Panc1 (cell line): Measurements from ENCODE around the gene CTSD.

Source experiments
- CTCF ChIP-seq: fragments of 450-650 bp; IDR thresholded peaks from 2 replicates; pipeline ENCODE4 v1.5.1; 2017; ENCODE audit warnings: mild to moderate bottlenecking
- POLR2AphosphoS5 ChIP-seq: IDR thresholded peaks from 2 replicates; pipeline ENCODE4 v1.6.1; 2012; ENCODE audit warnings: mild to moderate bottlenecking, low read depth, low read length, moderate library complexity
- TF ChIP-seq, protein P1 (sequence below), 2 experiments: IDR thresholded peaks; 2 replicates each; pipeline ENCODE4 v1.6.1; 2011 to 2012; ENCODE audit warnings: low read depth in 2 of 2, control low read depth in 1 of 2, low read length in 1 of 2, mild to moderate bottlenecking in 1 of 2, moderate library complexity in 1 of 2; ENCODE audit not compliant: insufficient read depth in 1 of 2

DNA sequence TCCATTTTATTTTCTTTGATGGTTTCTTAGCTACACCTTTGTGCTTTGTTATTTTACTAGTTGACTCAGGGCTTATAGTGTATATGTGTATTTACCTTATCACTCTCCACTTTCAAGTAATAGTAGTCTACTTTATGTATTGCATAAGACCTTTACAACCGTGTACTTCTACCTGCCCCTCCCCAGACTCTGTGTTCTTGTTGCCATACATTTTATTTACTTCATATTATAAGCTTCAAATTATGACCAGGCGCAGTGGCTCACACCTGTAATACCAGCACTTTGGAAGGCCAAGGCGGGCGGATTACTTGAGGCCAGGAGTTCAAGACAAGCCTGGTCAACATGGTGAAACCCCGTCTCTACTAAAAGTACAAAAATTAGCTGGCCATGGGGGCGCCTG lies 28.2 kb upstream of the CTSD start:
- TF ChIP-seq CTCF, result no peak
- TF ChIP-seq, protein P1, sequence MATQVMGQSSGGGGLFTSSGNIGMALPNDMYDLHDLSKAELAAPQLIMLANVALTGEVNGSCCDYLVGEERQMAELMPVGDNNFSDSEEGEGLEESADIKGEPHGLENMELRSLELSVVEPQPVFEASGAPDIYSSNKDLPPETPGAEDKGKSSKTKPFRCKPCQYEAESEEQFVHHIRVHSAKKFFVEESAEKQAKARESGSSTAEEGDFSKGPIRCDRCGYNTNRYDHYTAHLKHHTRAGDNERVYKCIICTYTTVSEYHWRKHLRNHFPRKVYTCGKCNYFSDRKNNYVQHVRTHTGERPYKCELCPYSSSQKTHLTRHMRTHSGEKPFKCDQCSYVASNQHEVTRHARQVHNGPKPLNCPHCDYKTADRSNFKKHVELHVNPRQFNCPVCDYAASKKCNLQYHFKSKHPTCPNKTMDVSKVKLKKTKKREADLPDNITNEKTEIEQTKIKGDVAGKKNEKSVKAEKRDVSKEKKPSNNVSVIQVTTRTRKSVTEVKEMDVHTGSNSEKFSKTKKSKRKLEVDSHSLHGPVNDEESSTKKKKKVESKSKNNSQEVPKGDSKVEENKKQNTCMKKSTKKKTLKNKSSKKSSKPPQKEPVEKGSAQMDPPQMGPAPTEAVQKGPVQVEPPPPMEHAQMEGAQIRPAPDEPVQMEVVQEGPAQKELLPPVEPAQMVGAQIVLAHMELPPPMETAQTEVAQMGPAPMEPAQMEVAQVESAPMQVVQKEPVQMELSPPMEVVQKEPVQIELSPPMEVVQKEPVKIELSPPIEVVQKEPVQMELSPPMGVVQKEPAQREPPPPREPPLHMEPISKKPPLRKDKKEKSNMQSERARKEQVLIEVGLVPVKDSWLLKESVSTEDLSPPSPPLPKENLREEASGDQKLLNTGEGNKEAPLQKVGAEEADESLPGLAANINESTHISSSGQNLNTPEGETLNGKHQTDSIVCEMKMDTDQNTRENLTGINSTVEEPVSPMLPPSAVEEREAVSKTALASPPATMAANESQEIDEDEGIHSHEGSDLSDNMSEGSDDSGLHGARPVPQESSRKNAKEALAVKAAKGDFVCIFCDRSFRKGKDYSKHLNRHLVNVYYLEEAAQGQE (IDR thresholded peaks at IDR 0.05; ENCODE audit: insufficient read depth in 1 of 2, low read depth in 2 of 2, low read length in 1 of 2), result no peak
- no peak for TF ChIP-seq POLR2AphosphoS5
